CD1c-positive myeloid dendritic cell (primary cell): ENCODE results near the gene GPR31.
A peak's percentile ranks its signal among the peaks of the same experiment; 100 is the strongest.
"Not testable (repeated sequence)": the region's sequence is repeated elsewhere in the genome, so short reads cannot be mapped to it uniquely, and the experiment has no call there.

Experiments
- DNase-seq: peaks from one replicate; pipeline ENCODE4 v3.0.0-alpha.2; 2016; ENCODE audit errors: extremely low spot score

Gene GPR31, protein sequence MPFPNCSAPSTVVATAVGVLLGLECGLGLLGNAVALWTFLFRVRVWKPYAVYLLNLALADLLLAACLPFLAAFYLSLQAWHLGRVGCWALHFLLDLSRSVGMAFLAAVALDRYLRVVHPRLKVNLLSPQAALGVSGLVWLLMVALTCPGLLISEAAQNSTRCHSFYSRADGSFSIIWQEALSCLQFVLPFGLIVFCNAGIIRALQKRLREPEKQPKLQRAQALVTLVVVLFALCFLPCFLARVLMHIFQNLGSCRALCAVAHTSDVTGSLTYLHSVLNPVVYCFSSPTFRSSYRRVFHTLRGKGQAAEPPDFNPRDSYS

DNA sequence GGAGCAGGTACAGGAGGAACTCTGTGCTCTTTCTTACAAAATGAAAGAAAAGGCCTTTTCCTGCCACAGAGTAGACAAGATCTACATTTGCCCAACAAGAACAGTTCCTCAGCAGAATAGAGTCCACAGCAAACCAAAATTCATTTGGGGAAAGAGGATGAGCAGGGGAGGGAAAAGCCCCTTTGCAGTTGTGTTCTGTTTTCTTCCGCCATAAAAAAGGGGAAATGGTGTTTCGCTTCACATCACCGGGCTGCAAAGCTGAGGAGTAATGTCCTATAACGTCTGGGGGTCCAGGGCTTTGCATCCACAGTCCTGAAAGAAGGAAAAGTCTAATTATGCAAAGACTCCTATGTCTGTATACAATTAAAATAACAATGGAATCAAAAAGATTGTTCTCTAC, at the start of gene GPR31:
Gene GPR31, minus strand, starts transcription at position 118 of the 400 bp plus-strand sequence. CDS start 149 bp downstream, outside the sequence.
- peak; percentile 34 for DNase-seq

DNA sequence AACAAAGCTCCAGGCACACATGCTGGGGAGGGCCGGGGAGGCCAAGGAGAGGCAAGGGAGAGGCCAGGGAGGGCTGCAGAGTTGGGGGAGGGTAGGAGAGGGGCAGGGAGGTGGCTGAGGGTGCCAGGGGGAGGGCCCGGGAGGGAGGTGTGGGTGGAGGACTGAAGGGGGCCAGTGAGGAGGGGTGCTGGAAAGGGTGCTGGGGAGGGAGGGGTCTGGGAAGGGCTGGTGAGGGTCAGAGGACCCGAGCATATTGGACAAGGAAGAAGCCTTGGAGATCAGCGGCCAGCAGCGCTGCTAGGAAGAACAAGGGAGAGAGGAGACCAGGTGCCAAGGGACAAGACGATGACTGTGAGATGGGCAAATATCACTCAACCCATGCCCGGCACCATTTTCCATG, 49.7 kb upstream of the GPR31 start:
- DNase-seq = no peak

DNA sequence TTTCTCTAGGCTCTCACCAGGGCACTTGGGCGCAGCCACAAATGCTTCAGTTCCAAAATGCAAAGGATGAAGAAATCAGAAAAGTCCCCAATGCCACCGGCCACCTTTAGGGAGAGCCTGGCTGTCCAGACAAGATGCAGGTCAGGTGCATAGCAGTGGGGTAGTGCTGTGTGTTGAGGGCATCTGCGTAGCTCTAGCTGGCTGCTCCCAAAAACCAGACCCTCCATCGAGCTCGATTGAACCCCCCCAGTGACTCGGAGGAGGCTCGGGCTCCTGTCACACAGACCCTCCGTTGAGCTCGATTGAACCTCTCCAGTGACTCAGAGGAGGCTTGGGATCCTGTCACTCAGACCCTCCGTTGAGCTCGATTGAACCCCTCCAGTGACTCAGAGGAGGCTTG, 47.5 kb upstream of the GPR31 start:
- not testable (repeated sequence) for DNase-seq

DNA sequence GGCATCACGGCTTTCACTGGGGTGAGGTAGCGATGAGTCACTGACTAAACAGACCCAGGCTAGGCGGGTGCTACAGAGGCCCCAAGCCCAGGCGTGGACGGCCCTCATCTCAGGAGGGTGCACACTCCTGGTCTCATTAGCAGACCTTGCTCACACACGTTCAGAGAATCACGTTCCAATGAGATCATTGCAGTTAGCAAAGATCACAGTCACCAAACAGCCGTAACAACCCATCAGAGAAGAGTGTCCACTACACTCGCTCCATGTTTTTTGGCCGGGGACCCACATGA, 46.2 kb upstream of the GPR31 start:
- not testable (repeated sequence) for DNase-seq

DNA sequence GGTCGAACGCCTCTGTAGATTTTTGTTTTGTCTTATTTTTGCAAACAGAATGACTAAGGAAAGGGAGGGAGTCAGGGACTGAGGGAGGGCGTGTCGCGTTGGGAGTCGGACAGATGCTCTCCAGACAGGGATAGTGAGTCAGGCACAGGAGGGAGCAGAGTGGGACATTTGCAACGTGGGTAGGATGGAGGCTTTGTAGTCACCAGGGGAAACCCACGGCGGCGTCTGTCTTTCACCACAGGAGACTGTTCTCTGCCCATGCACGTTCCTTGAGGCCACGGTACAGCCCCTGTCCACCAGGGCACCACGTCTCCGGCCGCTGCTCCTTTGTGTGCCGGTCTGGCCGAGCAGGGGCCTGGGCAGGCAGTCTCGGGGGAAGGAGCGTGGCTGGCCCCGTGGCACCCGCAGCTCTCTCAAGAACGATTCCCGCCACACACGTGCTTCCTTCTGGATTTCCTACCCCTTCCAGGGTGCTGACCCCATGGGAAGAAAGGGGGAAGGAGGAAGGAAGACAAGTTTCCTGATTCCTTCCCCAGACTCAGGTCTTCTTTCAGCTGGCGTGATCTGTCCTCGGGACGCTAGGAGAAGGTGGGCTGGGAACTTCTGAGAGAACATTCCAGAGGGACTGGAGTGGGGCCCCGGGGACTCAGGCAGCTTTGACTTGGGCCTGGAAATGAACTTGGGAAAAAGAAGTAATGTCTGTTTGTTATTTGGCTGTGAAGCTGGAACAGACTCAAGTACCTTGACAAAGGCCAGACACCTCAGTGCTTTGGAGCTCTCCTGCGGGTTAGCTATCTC, 45.7 kb upstream of the GPR31 start:
- DNase-seq = not testable (repeated sequence)

DNA sequence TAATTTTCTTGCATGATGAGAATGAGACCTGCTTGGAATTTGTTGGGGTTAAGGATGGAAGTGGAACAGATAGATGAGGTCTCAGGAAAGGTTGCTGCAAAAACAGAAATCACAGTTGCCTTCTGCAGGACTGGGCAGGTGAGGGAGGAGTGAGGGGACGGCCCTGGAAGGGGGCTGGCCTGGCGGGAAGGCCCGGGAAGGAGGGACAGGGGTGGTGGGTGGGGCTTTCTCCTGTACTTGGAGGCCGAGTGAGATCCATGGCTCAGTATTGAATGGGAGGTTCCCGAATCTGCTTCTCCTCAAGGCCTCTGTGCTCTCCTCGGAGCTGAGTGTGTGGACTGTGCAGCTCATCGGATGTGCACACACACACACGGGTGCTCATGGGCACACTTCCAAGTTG, 44.8 kb upstream of the GPR31 start:
- not testable (repeated sequence) for DNase-seq

DNA sequence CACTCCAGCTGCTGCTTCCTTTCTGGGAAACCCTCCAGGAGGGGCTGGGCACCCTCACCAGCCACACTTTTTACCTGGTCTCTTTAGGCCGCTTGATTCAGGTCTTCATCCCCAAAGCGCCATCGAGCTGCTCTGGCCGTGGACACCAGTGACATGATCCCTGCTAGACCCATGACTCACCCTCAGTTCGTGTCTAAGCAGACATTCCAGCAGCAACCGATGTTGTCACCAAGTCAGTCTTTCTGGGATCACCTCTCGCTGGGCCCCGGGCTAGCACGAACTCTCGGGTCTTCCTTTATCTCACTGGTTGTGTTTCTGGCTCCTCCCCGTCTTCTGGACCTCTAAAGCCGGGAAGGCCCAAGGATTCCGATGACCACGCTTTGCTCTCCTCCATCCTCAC, 43.0 kb upstream of the GPR31 start:
- no peak for DNase-seq

DNA sequence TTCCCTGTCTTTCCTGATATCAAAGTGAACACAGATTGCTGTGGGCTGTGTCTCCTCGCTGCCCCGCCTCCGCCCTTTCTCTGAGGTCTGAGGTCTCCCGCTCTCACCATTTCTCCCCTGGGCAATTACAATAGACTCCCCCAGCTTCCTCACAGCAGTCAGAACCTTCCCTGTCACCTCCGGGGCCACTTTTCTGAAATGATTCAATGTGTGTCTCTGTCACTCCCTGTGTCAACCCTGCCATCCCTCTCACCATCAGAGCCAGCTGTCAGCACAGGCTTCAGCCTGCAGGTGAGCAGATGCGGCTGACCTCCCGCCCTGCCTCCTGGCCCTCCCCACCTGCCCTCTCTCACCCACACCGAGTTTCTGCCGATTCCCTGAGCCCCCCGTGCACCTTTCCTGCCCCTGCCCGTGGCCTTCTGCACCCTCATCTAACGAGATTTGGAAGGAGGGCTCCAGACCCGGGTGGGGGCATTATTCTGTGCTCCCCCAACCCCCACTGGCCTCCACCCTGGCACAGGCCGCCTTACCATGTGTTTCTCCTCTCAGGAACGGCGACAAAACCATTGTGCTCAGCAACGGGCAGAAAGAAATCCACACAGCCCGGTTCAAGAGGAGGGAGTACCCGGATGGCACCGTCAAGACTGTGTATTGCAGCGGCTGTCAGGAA, 38.3 kb upstream of the GPR31 start:
- not testable (repeated sequence) for DNase-seq

DNA sequence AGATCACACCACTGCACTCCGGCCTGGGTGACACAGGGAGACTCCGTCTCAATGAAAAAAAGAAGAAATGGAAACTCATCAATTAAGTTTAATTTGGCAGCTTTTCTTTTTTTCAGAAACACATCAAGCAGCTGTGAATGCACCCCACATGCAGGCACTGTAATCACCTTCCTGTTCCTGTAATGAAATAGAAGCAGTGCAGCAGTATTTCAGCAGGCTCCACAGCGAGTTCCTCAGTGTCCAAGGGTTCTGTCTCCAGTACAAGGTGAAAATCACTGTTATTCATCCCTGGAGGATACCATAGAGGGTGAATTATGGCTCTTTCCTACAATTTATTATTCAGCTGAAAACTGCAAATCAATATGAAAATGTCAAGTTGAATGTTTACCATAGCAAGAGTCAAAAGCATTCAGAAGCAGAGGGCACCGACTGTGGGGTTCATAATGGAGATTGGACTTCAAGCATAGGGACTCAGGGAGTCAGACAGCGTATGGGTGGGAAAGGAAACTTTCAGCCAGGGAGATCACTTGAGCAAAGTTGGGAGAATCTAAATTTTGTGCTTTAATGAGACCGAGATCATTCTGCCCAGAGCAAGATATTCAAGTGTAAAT, 35.8 kb upstream of the GPR31 start:
- not testable (repeated sequence) for DNase-seq

DNA sequence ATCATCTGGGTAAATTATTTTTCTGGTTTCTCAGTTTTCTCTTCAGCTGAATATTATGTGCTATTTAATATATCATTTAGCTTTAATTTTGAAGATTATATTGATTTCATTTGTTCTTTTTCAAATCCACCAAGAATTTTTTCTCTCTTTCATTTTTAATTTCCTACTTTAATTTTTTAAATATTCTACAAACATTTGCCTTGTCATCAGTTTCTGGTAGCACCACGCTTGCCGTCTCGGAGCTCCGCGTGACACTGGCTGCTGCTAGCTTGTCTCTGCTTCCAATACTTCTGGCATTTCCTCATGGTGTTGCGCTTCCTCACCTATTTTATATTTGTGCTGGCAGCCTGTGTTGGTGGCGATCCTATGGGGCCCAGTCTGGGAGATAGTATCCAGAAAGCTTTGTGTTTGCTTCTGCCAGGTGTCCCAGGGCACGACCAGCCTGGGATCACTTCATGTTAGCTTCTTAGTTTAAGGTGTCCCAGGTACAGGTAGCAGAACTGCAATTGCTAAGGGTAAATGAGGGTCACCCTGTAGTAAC, 33.3 kb upstream of the GPR31 start:
- not testable (repeated sequence) for DNase-seq

DNA sequence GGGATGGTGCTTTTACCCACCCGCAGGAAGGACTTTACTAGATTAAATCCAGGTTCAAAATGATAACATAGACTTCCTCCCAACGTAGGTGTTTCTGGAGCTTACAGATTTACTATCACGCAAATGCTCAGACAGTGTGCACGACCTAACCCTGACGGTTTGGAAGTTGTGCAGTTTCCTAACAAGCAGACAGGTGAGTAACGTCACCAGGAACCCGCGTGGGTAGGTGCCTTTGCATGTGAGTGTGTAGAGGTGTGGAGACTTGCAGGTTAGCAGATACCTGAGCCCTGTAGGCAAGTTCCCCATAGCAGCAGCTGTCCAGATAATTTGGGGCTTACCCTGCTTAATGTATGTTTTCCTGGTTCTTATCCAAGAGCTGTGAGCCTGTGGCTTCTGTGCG, 29.5 kb upstream of the GPR31 start:
- DNase-seq = not testable (repeated sequence)

DNA sequence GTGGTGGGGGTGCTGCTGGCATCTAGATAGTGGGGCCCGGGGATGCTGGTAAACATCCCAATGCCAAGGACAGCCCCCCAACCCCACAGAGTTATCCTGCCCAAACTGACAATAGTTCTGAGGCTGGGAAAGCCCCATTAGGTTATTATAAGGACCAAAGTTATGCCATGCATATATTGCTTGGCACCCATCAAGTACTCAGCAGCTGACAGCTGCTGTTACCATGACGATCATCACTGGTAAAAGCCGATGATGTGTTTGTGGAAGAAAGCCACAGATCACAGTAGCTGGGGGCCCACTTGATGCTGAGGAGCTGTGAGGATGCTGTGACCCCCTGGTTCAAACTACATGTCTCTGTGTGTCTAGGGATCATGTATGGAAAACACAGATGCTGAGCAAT, 27.3 kb upstream of the GPR31 start:
- not testable (repeated sequence) for DNase-seq

DNA sequence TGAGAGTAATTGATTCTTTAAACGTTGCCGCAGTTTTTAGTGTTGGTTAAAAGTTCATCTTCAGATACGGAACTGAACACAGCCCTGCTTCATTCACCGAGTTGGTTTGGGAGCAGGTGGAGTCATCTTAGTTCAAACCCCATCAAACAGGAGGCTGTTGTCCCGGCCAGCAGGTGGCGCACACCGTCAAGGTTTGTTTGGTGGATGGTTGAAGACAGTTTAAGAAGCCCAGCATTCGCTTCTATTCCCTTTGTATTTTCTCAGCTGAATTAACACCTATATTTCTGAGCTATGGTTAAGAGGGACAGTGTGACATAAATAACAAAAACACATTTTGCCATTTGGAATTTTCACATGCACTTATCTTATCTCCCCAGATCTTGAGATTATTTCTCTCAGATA, 25.1 kb upstream of the GPR31 start:
- DNase-seq = not testable (repeated sequence)

DNA sequence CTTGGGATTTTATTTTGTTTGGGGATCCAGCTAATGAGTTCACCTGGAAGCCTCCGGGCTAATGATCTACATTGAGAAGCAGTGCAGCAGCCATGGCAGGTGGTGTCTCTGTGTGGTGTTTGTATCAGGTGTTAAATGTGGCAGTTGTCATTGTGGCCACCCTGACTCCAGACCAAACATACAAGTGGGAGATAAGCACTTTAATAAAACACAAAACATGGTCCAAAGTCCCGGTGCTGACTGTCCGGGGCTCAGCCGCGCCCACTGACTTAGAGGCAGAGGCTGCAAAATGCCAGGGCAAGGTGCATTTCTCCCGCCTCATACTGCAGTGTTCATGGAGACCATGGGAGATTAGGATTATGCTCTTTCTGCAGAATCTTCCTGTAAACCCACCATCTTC, 23.6 kb upstream of the GPR31 start:
- not testable (repeated sequence) for DNase-seq

DNA sequence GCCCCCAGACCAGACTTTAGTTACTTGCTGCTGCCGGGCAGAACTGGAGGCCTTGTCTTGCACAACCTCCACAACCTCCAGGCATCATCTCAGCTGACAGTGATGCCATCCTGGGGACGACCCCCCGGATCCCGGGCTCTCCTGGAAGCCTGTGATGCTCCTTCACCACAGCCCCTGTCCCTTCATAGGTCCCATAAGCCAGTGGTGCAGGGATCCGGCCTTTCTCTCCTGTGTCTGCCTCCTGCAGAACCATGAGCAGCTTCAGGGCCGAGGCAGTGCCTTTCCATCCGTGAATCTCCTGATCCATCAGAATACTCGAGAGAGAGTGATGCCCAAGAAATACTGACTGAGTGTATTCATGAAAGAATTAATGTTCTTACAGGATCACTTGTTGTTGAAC, 22.3 kb upstream of the GPR31 start:
- not testable (repeated sequence) for DNase-seq

DNA sequence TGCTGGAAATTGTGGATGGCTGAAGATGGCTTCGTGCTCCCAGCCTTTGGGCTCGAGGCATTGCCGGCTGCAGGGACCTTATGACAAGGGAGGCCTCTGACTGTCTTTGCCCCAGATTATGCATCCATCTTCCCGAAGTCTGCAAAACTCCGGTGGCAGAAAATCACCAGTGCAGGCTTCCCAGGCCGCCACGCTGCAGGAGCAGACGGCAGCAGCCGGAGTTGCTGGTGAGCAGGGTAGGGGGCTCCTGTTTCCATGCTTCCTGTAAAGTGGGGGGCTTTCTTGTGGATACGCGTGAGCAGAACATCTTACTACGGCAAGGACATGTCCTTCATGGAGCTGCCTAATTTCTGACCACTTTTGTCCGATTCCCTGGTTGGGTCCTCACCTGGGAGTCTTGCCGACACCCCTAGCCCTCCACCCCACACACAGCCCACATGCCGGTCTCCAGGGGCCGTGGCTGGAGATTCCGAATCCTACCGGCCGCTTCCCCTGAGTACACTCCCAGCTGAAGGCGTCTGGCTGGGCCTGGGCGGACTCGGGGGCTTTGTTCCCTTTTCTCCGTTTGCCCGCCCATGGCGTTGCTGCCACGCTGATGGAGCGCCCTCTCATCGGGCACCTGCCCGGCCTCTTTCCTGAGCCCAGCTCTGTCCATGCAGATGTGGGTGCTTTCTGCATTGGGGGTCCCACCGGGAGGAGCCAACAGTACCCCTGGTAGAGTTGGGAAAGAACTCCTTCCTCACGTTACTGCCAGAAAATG, 21.3 kb upstream of the GPR31 start:
- DNase-seq = not testable (repeated sequence)

DNA sequence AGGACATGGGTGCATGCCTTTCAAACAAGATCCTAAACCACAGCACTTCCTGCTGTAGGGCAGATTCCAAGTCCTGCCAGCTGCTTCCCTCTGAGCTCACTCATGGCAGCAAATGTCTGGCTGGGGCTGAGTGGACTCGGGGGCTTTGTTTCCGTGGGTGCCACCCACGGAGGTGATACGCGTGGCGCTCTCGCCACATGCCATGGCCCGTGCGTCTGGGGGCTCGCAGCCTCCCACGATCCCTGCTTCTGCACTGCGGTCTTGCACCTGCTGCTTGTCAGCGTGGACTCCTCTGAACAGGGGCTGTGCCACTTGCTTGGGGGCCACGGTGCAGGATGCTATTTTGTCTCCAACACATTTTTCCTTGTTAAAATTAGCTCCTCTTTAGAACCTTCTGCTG, 19.5 kb upstream of the GPR31 start:
- DNase-seq = not testable (repeated sequence)

DNA sequence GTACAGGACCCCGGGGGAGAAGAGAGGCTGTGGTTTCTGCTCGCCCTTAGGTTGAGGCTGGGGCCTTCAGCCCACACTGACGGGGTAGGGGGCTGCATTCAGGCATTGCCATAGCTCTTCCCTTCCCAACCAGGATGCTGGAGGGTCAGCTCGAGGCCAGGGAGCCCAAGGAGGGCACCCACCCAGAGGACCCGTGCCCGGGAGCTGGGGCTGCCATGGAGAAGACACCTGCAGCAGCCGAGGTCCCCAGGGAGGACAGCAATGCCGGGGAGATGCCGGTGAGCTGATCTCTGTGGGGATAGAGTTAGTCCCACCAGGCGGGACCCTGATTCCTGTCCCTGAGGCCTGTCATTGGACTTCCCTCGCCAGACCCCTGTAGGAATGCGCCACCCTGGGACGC, 14.2 kb upstream of the GPR31 start:
- DNase-seq = not testable (repeated sequence)

DNA sequence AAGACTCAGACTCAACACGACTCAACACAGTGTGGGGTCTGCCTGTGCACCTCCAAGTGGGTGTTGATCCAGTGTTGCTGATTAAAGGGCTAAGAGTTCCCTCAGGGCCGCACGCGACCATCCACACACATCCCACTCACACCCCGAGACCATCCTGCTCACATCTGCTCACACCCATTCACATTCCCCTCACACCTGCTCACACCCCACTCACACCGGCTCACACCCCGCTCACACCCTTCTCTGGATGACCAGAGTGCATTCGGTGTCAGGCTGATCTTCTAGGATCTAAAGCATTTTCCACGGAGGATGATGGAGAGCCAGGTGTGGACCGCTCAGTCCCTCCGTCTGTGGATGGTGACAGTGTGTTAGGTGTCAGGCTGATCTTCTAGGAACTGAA, 13.5 kb upstream of the GPR31 start:
- not testable (repeated sequence) for DNase-seq

DNA sequence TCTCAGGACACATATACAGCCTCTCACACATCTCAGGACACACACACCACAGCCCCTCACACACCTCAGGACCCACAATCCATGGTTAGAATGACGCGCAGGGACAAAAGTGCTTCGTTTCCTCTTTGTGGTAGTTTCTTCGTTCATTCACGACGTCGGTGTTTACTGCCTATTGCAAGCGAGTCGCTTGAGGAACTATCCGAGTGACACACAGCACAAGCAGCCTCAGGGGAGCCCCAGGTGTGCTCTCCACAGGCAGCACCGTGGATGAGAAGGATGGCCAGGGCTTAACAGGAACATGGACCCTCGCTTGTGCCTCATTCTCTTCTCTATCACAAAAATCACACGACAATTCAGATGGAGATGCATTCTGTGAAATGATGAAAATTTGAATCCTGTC, 12.1 kb upstream of the GPR31 start:
- not testable (repeated sequence) for DNase-seq

DNA sequence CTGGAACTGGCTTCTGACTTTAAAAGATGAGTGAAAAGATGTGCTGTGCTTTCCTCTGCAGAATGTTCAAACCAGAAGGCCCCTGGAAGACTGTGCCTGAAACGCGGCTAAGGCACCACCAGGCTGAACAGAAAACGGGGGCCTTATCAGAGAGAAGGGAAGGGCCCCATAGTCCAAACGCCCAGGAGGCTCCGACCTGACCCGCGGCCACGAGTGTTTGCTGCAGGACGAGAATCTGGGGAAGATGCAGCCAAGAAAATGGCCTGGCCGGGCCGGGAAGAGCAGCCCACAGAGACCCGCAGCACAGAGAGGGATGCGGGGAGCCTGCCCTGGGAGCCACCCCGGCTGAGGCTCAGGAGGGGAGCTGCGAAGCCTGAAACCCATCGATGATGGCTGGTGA, 10.5 kb upstream of the GPR31 start:
- DNase-seq = not testable (repeated sequence)
